OCI-LY7 (cell line): ENCODE measurements around the gene KTN1. TPM values are rescaled to one million over a fixed set of nuclear protein-coding genes. Genes with fewer than 3 reads are reported as not detected.

Experiments used
- BruUV-seq: library from RNA; stranded (reverse); fragments of 400-500 nt; replicated peaks from 2 replicates; lab custom pipeline; 2021; lab: Mats Ljungman, UMichigan
- CTCF ChIA-PET: fragments of 300-600 bp; sonication (Branson Sonifier 250); formaldehyde crosslinking; loops from one replicate; lab custom pipeline; 2022; ENCODE audit warnings: antibody characterized with exemption; ENCODE audit not compliant: unreplicated experiment; lab: Charles Lee
- POLR2A ChIA-PET: fragments of 300-600 bp; sonication (Branson Sonifier 250); formaldehyde crosslinking; loops from one replicate; lab custom pipeline; 2022; ENCODE audit warnings: antibody characterized with exemption; lab: Charles Lee
- DNase-seq: peaks from one replicate; pipeline ENCODE4 v3.0.0-alpha.2; 2015; ENCODE audit warnings: low spot score
- H2AFZ ChIP-seq: fragments of 200-600 bp; sonication (generic), shearing (Covaris generic); 2 replicates; pipeline ENCODE4 v1.6.1; 2014; ENCODE audit warnings: mild to moderate bottlenecking, antibody characterized with exemption, low read length, moderate library complexity
- H3K27ac ChIP-seq: fragments of 200-600 bp; sonication (generic); 2 replicates; pipeline ENCODE4 v1.5.1; 2014; ENCODE audit warnings: mixed run types, low read depth, mild to moderate bottlenecking, moderate library complexity, low read length, inconsistent platforms; ENCODE audit not compliant: poor library complexity, severe bottlenecking
- H3K36me3 ChIP-seq: fragments of 200-600 bp; sonication (generic); 2 replicates; pipeline ENCODE4 v1.6.1; 2014; ENCODE audit warnings: mild to moderate bottlenecking, antibody characterized with exemption, low read length, moderate library complexity, mixed read lengths; ENCODE audit not compliant: insufficient read depth
- H3K4me1 ChIP-seq: fragments of 200-600 bp; sonication (generic); 2 replicates; pipeline ENCODE4 v1.5.1; 2014; ENCODE audit warnings: mild to moderate bottlenecking, low read length; ENCODE audit not compliant: insufficient read depth, poor library complexity, severe bottlenecking
- H3K4me2 ChIP-seq: fragments of 200-600 bp; sonication (generic); 2 replicates; pipeline ENCODE4 v1.6.1; 2014; ENCODE audit warnings: mild to moderate bottlenecking, low read length
- H3K4me3 ChIP-seq: fragments of 200-600 bp; sonication (generic); 2 replicates; pipeline ENCODE4 v1.5.1; 2014; ENCODE audit warnings: mild to moderate bottlenecking, low read depth, low read length; ENCODE audit not compliant: poor library complexity, severe bottlenecking
- H3K79me2 ChIP-seq: fragments of 200-600 bp; sonication (generic); 2 replicates; pipeline ENCODE4 v1.6.1; 2016; ENCODE audit warnings: low read depth, mild to moderate bottlenecking, low read length, moderate library complexity, mixed read lengths; ENCODE audit not compliant: insufficient read depth
- H3K9me2 ChIP-seq: fragments of 200-600 bp; sonication (generic); 2 replicates; pipeline ENCODE4 v1.6.1; 2016; ENCODE audit warnings: mild to moderate bottlenecking, low read length, mixed read lengths; ENCODE audit not compliant: insufficient read depth
- H3K9me3 ChIP-seq: fragments of 200-600 bp; sonication (generic); 2 replicates; pipeline ENCODE4 v1.6.1; 2014; ENCODE audit warnings: mild to moderate bottlenecking, mixed run types, low read length, mixed read lengths
- H4K20me1 ChIP-seq: fragments of 200-600 bp; sonication (generic); 2 replicates; pipeline ENCODE4 v1.6.1; 2014; ENCODE audit warnings: mild to moderate bottlenecking, antibody characterized with exemption, low read length, moderate library complexity, mixed read lengths; ENCODE audit not compliant: insufficient read depth
- EZH2phosphoT487 ChIP-seq: fragments of 200-600 bp; sonication (generic); IDR thresholded peaks from 2 replicates; pipeline ENCODE4 v1.6.1; 2018; ENCODE audit warnings: low read depth, borderline replicate concordance, mild to moderate bottlenecking, mixed run types, antibody characterized with exemption, low read length, moderate library complexity, mixed read lengths
- intact Hi-C: fragments of 100-400 bp; cut with micrococcal nuclease; formaldehyde crosslinking; loops from one replicate; pipeline ENCODE4 v1.10.0; 2022; ENCODE audit not compliant: unreplicated experiment
- small RNA-seq: library from RNA; depleted of rRNA; stranded (forward); fragments of <200 nt; gene quantifications from one replicate; pipeline ENCODE3, GENCODE V24; 2014
- total RNA-seq, 2 experiments: library from RNA; depleted of rRNA in 1 of 2; stranded (reverse); fragments of >200 nt in 1 of 2; shearing (Covaris generic) in 1 of 2; gene quantifications; 2 replicates each; pipeline ENCODE4 v1.2.3, GENCODE V29; 2014 to 2022
- TF ChIP-seq, protein P1 (sequence below): fragments of 200-600 bp; sonication (generic); conservative IDR thresholded peaks from 2 replicates; pipeline ENCODE4 v1.5.1; 2014; ENCODE audit warnings: mild to moderate bottlenecking, antibody characterized with exemption, low read length, moderate library complexity, mixed read lengths

KTN1 gene
- total RNA-seq, 2 experiments from 2014 or later, result 60.6 to 124 TPM

GRCh38 chr14:55731881-55732498 lies 152.0 kb downstream of the KTN1 start:
- no peaks in the 10 kb centered on the region for H3K9me3 ChIP-seq
- ChIA-PET POLR2A (interaction anchor here (0.6 kb wide), 1 partner anchor 55 kb away, joined by 3 read pairs; no protein-coding TSS in a partner anchor), CTCF (interaction anchor here (1.1 kb wide), 1 partner anchor 16 kb away, joined by 3 read pairs; no protein-coding TSS in a partner anchor)
- TF ChIP-seq EZH2phosphoT487, result no peak
- TF ChIP-seq, protein P1, sequence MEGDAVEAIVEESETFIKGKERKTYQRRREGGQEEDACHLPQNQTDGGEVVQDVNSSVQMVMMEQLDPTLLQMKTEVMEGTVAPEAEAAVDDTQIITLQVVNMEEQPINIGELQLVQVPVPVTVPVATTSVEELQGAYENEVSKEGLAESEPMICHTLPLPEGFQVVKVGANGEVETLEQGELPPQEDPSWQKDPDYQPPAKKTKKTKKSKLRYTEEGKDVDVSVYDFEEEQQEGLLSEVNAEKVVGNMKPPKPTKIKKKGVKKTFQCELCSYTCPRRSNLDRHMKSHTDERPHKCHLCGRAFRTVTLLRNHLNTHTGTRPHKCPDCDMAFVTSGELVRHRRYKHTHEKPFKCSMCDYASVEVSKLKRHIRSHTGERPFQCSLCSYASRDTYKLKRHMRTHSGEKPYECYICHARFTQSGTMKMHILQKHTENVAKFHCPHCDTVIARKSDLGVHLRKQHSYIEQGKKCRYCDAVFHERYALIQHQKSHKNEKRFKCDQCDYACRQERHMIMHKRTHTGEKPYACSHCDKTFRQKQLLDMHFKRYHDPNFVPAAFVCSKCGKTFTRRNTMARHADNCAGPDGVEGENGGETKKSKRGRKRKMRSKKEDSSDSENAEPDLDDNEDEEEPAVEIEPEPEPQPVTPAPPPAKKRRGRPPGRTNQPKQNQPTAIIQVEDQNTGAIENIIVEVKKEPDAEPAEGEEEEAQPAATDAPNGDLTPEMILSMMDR, result peak; percentile 86
- H3K27ac ChIP-seq, result no peak overlapping the region
- H3K4me1 ChIP-seq, result no peaks in the 10 kb centered on the region
- no peak overlapping the region for H3K4me3 ChIP-seq
- no peak overlapping the region for H2AFZ ChIP-seq
- H3K9me2 ChIP-seq, result no peaks in the 10 kb centered on the region
- intact Hi-C loops, result no loop called here
- BruUV-seq, result no TSS peak
- no peaks in the 10 kb centered on the region for H3K36me3 ChIP-seq
- no peak overlapping the region for H3K4me2 ChIP-seq
- DNase-seq, result peak; percentile 23
- H4K20me1 ChIP-seq, result no peaks in the 10 kb centered on the region
- H3K79me2 ChIP-seq, result no peaks in the 10 kb centered on the region

DNA sequence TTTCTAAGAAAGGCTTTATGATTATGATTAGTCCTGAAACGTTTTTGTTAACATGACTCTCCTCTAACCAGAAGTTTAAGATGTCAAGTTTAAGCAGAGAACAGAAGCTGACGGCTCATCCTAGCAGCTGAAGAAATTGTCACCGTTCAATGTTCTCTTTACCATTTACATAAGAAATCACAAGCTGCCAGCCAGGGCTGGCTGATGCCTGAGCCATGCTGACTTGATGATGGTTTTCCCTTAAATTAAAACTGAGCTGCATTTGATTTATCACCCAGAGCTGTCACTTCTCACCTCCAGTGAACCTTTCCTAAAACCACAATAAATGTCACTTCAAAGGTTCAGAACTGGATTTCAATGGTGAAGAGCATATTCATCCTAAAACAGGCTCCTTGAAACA lies 153.6 kb downstream of the KTN1 start:
- TF ChIP-seq, protein P1, result no peak
- no peak for TF ChIP-seq EZH2phosphoT487
- H3K4me2 ChIP-seq, result no peak overlapping the region
- no peak overlapping the region for H3K4me3 ChIP-seq
- H3K27ac ChIP-seq, result no peak overlapping the region
- no TSS peak for BruUV-seq
- no peaks in the 10 kb centered on the region for H3K79me2 ChIP-seq
- no peaks in the 10 kb centered on the region for H3K36me3 ChIP-seq
- intact Hi-C loops, result no loop called here
- DNase-seq, result no peak
- H2AFZ ChIP-seq, result no peak overlapping the region
- H3K9me2 ChIP-seq, result no peaks in the 10 kb centered on the region
- no peaks in the 10 kb centered on the region for H4K20me1 ChIP-seq
- POLR2A ChIA-PET, result no interaction called here
- CTCF ChIA-PET, result no interaction called here
- H3K9me3 ChIP-seq, result no peaks in the 10 kb centered on the region
- no peaks in the 10 kb centered on the region for H3K4me1 ChIP-seq

Small RNAs within 50 kb of the gene (small RNA-seq; reads per million reads assigned to genes)
- not detected for gene RF00019

Other genes starting within 250 kb of the KTN1 start
- gene ATG14, start 168.4 kb upstream of the KTN1 start, total RNA-seq (2014; rRNA removed; shearing (Covaris generic)), result 4.1 and 4.5 TPM in 2 replicates
- gene ATG14, start 168.4 kb upstream of the KTN1 start, total RNA-seq (2022), result 4.7 and 5.1 TPM in 2 replicates
- gene TBPL2, start 139.6 kb upstream of the KTN1 start, total RNA-seq (2014; rRNA removed; shearing (Covaris generic)), result not detected in 2 replicates
- not detected in 2 replicates for gene TBPL2, start 139.6 kb upstream of the KTN1 start, total RNA-seq (2022)